SK-N-SH (cell line): ENCODE results near the gene PEX10.

ENCODE experiments used
- CTCF ChIP-seq: fragments of 200-600 bp; sonication (generic); IDR thresholded peaks from 2 replicates; pipeline ENCODE4 v1.6.1; 2017; ENCODE audit warnings: antibody characterized with exemption, mild to moderate bottlenecking, moderate library complexity
- GATA2 ChIP-seq: sonication (generic); formaldehyde crosslinking; IDR thresholded peaks from 2 replicates; pipeline ENCODE4 v1.5.0; 2020; ENCODE audit warnings: mild to moderate bottlenecking, missing genetic modification reagents
- IRF3 ChIP-seq: fragments of 150-350 bp; IDR thresholded peaks from 2 replicates; pipeline ENCODE4 v1.6.1; 2016; ENCODE audit warnings: mild to moderate bottlenecking, low read depth, low read length
- JUND ChIP-seq: IDR thresholded peaks from 2 replicates; pipeline ENCODE4 v1.4.0; 2012
- NRF1 ChIP-seq: IDR thresholded peaks from 2 replicates; pipeline ENCODE4 v1.6.1; 2012; ENCODE audit warnings: low read depth, mild to moderate bottlenecking, low read length
- ZBTB33 ChIP-seq: IDR thresholded peaks from 2 replicates; pipeline ENCODE4 v1.4.0; 2012; ENCODE audit warnings: low read depth, borderline replicate concordance

GRCh38 chr1:2403273-2403672, 9.1 kb downstream of the PEX10 start:
- TF ChIP-seq NRF1: no peak
- TF ChIP-seq CTCF: no peak
- TF ChIP-seq IRF3: no peak
- TF ChIP-seq JUND: no peak
- TF ChIP-seq ZBTB33: no peak
- no peak for TF ChIP-seq GATA2
